K562 (cell line): ENCODE measurements around the gene CSPG5. TPM values are rescaled to one million over a fixed set of nuclear protein-coding genes. Genes with fewer than 3 reads are reported as not detected.

Source experiments
- ARID2 ChIP-seq: fragments of 450-650 bp; IDR thresholded peaks from 2 replicates; pipeline ENCODE4 v1.6.1; 2017; ENCODE audit warnings: antibody characterized with exemption, mild to moderate bottlenecking
- BCOR ChIP-seq: fragments of 450-650 bp; IDR thresholded peaks from 2 replicates; pipeline ENCODE4 v1.6.1; 2016
- GATA2 ChIP-seq: sonication (generic); formaldehyde crosslinking; IDR thresholded peaks from 2 replicates; pipeline ENCODE4 v1.4.0; 2020; ENCODE audit warnings: mild to moderate bottlenecking, missing genetic modification reagents
- HIVEP1 ChIP-seq: fragments of 250-450 bp; sonication (Bioruptor Pico); IDR thresholded peaks from 2 replicates; pipeline ENCODE4 v1.4.0; 2020; ENCODE audit warnings: mild to moderate bottlenecking
- KDM1A ChIP-seq, 2 experiments: fragments of 450-650 bp; IDR thresholded peaks; 2 replicates each; pipeline ENCODE4 v1.6.1; 2016; ENCODE audit warnings: mild to moderate bottlenecking in 2 of 2
- KLF6 ChIP-seq: fragments of 250-450 bp; sonication (Bioruptor Pico); IDR thresholded peaks from 2 replicates; pipeline ENCODE4 v1.4.0; 2020; ENCODE audit warnings: mild to moderate bottlenecking, moderate library complexity, borderline replicate concordance
- LARP7 ChIP-seq: fragments of 450-650 bp; IDR thresholded peaks from 2 replicates; pipeline ENCODE4 v1.6.1; 2016
- MAZ ChIP-seq, 2 experiments: fragments of 450-650 bp in 1 of 2; sonication (generic) in 1 of 2; formaldehyde crosslinking; IDR thresholded peaks in 1 of 2; conservative IDR thresholded peaks in 1 of 2; 2 replicates each; pipeline versions ENCODE4 v1.4.0 to v1.5.0; 2020; ENCODE audit warnings: mild to moderate bottlenecking in 1 of 2, missing genetic modification reagents in 1 of 2
- TAF1 ChIP-seq: IDR thresholded peaks from 2 replicates; pipeline ENCODE4 v1.6.1; 2011; ENCODE audit warnings: mild to moderate bottlenecking, low read length, moderate library complexity; ENCODE audit not compliant: insufficient read depth, control insufficient read depth, severe bottlenecking; ENCODE audit errors: extremely low read depth
- USF1 ChIP-seq: sonication (generic); formaldehyde crosslinking; IDR thresholded peaks from 2 replicates; pipeline ENCODE4 v1.9.0; 2022; ENCODE audit warnings: mild to moderate bottlenecking, missing genetic modification reagents
- ZKSCAN1 ChIP-seq: fragments of 150-350 bp; IDR thresholded peaks from 2 replicates; pipeline ENCODE4 v1.6.1; 2016; ENCODE audit warnings: low read depth, low read length
- ZNF174 ChIP-seq: fragments of 250-450 bp; sonication (Bioruptor Pico); IDR thresholded peaks from 2 replicates; pipeline ENCODE4 v1.4.0; 2020; ENCODE audit warnings: mild to moderate bottlenecking
- ZNF3 ChIP-seq: fragments of 250-450 bp; sonication (Bioruptor Pico); IDR thresholded peaks from 2 replicates; pipeline ENCODE4 v1.5.0; 2021; ENCODE audit warnings: mild to moderate bottlenecking, moderate library complexity
- ZNF316 ChIP-seq: fragments of 450-650 bp; IDR thresholded peaks from 2 replicates; pipeline ENCODE4 v1.6.1; 2016
- ZNF695 ChIP-seq: fragments of 450-650 bp; formaldehyde crosslinking; IDR thresholded peaks from 2 replicates; pipeline ENCODE4 v1.4.0; 2020; ENCODE audit warnings: mild to moderate bottlenecking, moderate library complexity
- ZSCAN29 ChIP-seq: fragments of 450-650 bp; IDR thresholded peaks from 2 replicates; pipeline ENCODE4 v1.6.1; 2017
- polyA plus RNA-seq, 8 experiments: library from polyadenylated mRNA; depleted of rRNA in 4 of 8; stranded (reverse) in 5 of 8; unstranded in 3 of 8; fragments of >200 nt; fragmentation: Nextera tagmentation in 2 of 8; fragmentation: Illumina TruSeq in 1 of 8; extraction: Ambion mirVana in 2 of 8; extraction: Trizol in 1 of 8; gene quantifications; 2 replicates each; pipeline versions ENCODE4 v1.2.1 to v1.2.3, GENCODE V29; 2011 to 2014; ENCODE audit warnings: inconsistent platforms in 1 of 8, missing spikeins in 1 of 8
- total RNA-seq, 7 experiments: library from RNA; depleted of rRNA in 6 of 7; stranded (reverse); fragments of >200 nt in 6 of 7; fragmentation: Illumina TruSeq in 2 of 7; extraction: Trizol in 2 of 7; gene quantifications; 2 replicates each; pipeline versions ENCODE4 v1.2.1 to v1.2.3, GENCODE V29; 2011 to 2021; ENCODE audit warnings: low replicate concordance in 1 of 7
- TF ChIP-seq, protein P1 (sequence below): IDR thresholded peaks from 2 replicates; pipeline ENCODE4 v1.6.1; 2014; ENCODE audit warnings: antibody characterized with exemption
- TF ChIP-seq, protein P2 (sequence below), 2 experiments: fragments of 450-650 bp in 1 of 2; sonication (generic) in 1 of 2; formaldehyde crosslinking; conservative IDR thresholded peaks; 2 replicates each; pipeline versions ENCODE4 v1.4.0 to v1.8.1; 2020 to 2022; ENCODE audit warnings: mild to moderate bottlenecking in 1 of 2, missing genetic modification reagents in 1 of 2
- TF ChIP-seq, protein P3 (sequence below): sonication (generic); formaldehyde crosslinking; IDR thresholded peaks from 2 replicates; pipeline ENCODE4 v1.8.0; 2022; ENCODE audit warnings: missing genetic modification reagents, mild to moderate bottlenecking, moderate library complexity, borderline replicate concordance
- TF ChIP-seq, protein P4 (sequence below): fragments of 250-450 bp; sonication (Bioruptor Pico); IDR thresholded peaks from 2 replicates; pipeline ENCODE4 v1.5.0; 2021; ENCODE audit warnings: mild to moderate bottlenecking, moderate library complexity

Gene CSPG5
- total and polyA plus RNA-seq, 9 of the 15 experiments (the other 6 are each of a cell fraction or from before 2014, with no cell fraction given), result 0.06 to 3.3 (median 2.4) TPM

DNA sequence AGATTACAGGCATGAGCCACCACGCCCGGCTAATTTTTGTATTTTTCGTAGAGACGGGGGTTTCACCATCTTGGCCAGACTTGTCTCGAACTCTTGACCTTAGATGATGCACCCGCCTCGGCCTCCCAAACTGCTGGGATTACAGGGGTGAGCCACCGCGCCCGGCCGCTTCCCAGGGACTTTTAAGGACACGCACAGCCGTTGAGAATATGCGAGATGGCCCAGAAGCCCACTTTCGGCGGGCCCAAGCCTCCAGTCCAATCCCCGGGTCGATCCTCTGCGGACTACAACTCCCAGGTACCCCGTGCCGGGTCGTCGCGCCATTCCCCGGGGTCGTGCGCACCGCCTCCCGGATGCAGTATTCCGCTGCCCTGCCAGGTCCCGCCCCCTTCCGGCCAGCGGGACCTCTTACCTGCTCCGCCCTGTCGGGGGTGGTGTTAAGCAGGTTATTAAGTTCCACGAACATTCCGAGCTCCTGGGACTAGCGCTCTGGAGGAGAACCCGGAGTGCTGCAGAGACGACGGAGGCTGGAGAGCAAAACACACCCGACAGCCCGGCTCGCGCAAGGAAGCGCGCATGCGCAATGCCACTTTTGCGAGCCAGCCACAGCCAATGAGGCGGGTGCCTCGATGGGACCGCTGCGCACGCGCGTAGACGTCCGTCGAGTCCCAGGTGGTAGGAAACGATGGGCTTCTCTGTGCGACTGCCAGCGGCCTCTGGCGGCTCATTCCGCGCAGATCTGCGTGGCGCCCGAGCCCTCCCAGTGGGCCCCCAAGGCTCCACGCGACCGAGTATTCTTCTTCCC lies 65.3 kb downstream of the CSPG5 start, which contains the start of gene ELP6 (continued):
- TF ChIP-seq, protein P1, sequence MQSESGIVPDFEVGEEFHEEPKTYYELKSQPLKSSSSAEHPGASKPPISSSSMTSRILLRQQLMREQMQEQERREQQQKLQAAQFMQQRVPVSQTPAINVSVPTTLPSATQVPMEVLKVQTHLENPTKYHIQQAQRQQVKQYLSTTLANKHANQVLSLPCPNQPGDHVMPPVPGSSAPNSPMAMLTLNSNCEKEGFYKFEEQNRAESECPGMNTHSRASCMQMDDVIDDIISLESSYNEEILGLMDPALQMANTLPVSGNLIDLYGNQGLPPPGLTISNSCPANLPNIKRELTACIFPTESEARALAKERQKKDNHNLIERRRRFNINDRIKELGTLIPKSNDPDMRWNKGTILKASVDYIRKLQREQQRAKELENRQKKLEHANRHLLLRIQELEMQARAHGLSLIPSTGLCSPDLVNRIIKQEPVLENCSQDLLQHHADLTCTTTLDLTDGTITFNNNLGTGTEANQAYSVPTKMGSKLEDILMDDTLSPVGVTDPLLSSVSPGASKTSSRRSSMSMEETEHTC, result peak; percentile 14
- TF ChIP-seq GATA2 (CRISPR knock-in tag) (no peak), ZKSCAN1 (0 out of 2 replicates have a peak, but pooled peaks have one; percentile 54), KLF6 (CRISPR knock-in tag) (no peak), HIVEP1 (CRISPR knock-in tag) (no peak), ARID2 (0 out of 2 replicates have a peak, but pooled peaks have one; percentile 32), ZNF174 (no peak), ZNF3 (CRISPR knock-in tag) (no peak), BCOR (no peak; the same call in 1 of the 2 replicates), ZNF695 (no peak), USF1 (peak; percentile 66; the same call in 1 of the 2 replicates), TAF1 (peak; percentile 50), ZSCAN29 (no peak), KDM1A (IDR thresholded peaks at IDR 0.05) (no peak; a peak in 1 of 4 replicates), LARP7 (no peak), MAZ (CRISPR knock-in tag; conservative IDR thresholded peaks at IDR 0.05 in 1 of 2, IDR thresholded peaks at IDR 0.05 in 1 of 2) (peak; percentile 83 to 89), ZNF316 (no peak)
- TF ChIP-seq, protein P2, sequence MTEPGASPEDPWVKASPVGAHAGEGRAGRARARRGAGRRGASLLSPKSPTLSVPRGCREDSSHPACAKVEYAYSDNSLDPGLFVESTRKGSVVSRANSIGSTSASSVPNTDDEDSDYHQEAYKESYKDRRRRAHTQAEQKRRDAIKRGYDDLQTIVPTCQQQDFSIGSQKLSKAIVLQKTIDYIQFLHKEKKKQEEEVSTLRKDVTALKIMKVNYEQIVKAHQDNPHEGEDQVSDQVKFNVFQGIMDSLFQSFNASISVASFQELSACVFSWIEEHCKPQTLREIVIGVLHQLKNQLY (CRISPR knock-in tag; conservative IDR thresholded peaks at IDR 0.05), result no peak
- TF ChIP-seq, protein P3, sequence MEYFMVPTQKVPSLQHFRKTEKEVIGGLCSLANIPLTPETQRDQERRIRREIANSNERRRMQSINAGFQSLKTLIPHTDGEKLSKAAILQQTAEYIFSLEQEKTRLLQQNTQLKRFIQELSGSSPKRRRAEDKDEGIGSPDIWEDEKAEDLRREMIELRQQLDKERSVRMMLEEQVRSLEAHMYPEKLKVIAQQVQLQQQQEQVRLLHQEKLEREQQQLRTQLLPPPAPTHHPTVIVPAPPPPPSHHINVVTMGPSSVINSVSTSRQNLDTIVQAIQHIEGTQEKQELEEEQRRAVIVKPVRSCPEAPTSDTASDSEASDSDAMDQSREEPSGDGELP (CRISPR knock-in tag), result peak; percentile 88
- TF ChIP-seq, protein P4, sequence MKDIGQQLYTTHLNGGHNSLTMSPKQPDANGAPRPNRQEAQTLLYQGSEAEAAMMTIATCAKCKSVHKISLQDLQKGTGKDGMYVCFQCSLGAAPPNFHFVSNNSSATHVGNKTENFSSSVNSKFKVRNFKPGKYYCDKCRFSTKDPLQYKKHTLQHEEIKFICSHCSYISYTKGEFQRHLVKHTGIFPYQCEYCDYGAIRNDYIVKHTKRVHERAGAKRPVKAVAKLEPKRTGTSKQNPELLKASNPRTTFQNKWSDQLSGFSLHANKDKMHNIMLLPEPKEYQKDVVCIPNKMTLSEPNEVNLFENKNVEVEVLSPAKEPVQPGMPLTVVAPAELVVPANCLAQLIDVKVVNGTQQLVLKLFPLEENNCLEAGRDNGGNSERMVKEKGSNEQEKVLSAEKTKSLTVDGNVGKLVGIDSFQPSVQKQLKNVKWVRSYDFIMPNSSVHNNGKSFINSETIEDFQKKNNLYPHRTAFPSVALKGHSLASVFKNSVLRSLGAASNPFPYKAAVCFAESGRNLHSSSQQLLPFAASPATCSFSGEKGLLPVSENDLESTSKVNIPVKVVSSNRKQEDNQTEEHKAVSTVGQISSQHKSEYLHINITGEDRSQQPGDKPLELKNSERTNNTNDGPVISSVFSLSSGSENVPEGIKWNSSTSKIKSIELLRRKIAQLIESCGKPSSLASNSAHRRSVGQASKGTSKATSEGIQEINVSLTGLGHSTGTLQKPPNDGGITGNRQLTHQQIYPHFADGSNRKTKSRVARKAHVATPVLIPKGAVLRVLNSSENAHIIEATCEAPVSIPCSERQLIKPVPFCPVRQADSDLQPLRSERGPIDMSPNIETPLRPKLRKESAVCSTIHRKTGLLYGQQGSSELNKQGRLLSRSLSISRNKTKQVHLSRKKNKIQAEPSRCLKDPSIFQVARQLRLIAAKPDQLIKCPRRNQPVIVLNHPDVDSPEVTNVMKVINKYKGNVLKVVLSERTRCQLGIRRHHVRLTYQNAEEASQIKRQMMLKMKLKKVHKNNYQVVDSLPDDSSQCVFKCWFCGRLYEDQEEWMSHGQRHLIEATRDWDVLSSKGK (CRISPR knock-in tag), result no peak
